WTC11 (cell line): ENCODE data around the gene PPP1R2. TPM values are rescaled to one million over a fixed set of nuclear protein-coding genes. Genes with fewer than 3 reads are reported as not detected.
A peak's percentile ranks its signal among the peaks of the same experiment; 100 is the strongest.

Source experiments
- ATAC-seq: fragments of 200-7000 bp; cut with Tn5 transposase; 2 replicates; pipeline ENCODE4 v1.10.0; 2021; ENCODE audit warnings: mild to moderate bottlenecking, moderate library complexity
- CTCF ChIA-PET: fragments of 300-600 bp; sonication (Branson Sonifier 250); formaldehyde crosslinking; loops from one replicate; lab custom pipeline; 2021; ENCODE audit warnings: antibody characterized with exemption; lab: Charles Lee
- POLR2A ChIA-PET: fragments of 350-600 bp; sonication (Branson Sonifier 250); formaldehyde crosslinking; loops from one replicate; lab custom pipeline; 2021; ENCODE audit warnings: antibody characterized with exemption; lab: Charles Lee
- DNase-seq: peaks from one replicate; pipeline ENCODE4 v3.0.0; 2021; ENCODE audit warnings: low spot score
- H3K27ac Mint-ChIP-seq: 2 replicates; pipeline ENCODE4 v1.8.0; 2021; ENCODE audit warnings: mixed read lengths
- H3K27me3 Mint-ChIP-seq: 2 replicates; pipeline ENCODE4 v1.8.0; 2021; ENCODE audit warnings: low read depth, mild to moderate bottlenecking, moderate library complexity, mixed read lengths
- H3K36me3 Mint-ChIP-seq: 2 replicates; pipeline ENCODE4 v1.8.0; 2021; ENCODE audit warnings: mixed read lengths
- H3K4me1 Mint-ChIP-seq: 2 replicates; pipeline ENCODE4 v1.8.0; 2022; ENCODE audit warnings: mixed read lengths
- H3K4me3 Mint-ChIP-seq: 2 replicates; pipeline ENCODE4 v1.8.0; 2021; ENCODE audit warnings: mild to moderate bottlenecking, moderate library complexity, mixed read lengths
- H3K9me3 Mint-ChIP-seq: 2 replicates; pipeline ENCODE4 v1.8.0; 2021; ENCODE audit warnings: mixed read lengths
- ATF1 ChIP-seq: sonication (generic); formaldehyde crosslinking; IDR thresholded peaks from 2 replicates; pipeline ENCODE4 v1.8.1; 2023; ENCODE audit warnings: mild to moderate bottlenecking, moderate library complexity, missing genetic modification reagents
- CREM ChIP-seq: sonication (generic); formaldehyde crosslinking; IDR thresholded peaks from 2 replicates; pipeline ENCODE4 v1.8.1; 2022; ENCODE audit warnings: mild to moderate bottlenecking, missing genetic modification reagents, moderate library complexity
- FOXP4 ChIP-seq: sonication (generic); formaldehyde crosslinking; IDR thresholded peaks from 2 replicates; pipeline ENCODE4 v1.8.0; 2022; ENCODE audit warnings: mild to moderate bottlenecking, missing genetic modification reagents
- PRDM15 ChIP-seq: sonication (generic); formaldehyde crosslinking; IDR thresholded peaks from 2 replicates; pipeline ENCODE4 v1.8.0; 2022; ENCODE audit warnings: missing genetic modification reagents
- RELA ChIP-seq: sonication (generic); formaldehyde crosslinking; IDR thresholded peaks from 2 replicates; pipeline ENCODE4 v1.8.1; 2022; ENCODE audit warnings: missing genetic modification reagents, mild to moderate bottlenecking, borderline replicate concordance
- TCF7 ChIP-seq: sonication (generic); formaldehyde crosslinking; IDR thresholded peaks from 2 replicates; pipeline ENCODE4 v1.8.0; 2022; ENCODE audit warnings: mild to moderate bottlenecking, low read depth, missing genetic modification reagents, moderate library complexity
- TEAD1 ChIP-seq: sonication (generic); formaldehyde crosslinking; IDR thresholded peaks from 2 replicates; pipeline ENCODE4 v1.8.0; 2022; ENCODE audit warnings: mild to moderate bottlenecking, missing genetic modification reagents
- USF1 ChIP-seq: sonication (generic); formaldehyde crosslinking; IDR thresholded peaks from 2 replicates; pipeline ENCODE4 v1.8.0; 2022; ENCODE audit warnings: mild to moderate bottlenecking, missing genetic modification reagents
- ZBTB43 ChIP-seq: sonication (generic); formaldehyde crosslinking; IDR thresholded peaks from 2 replicates; pipeline ENCODE4 v1.8.1; 2023; ENCODE audit warnings: mild to moderate bottlenecking, missing genetic modification reagents
- ZNF263 ChIP-seq: sonication (generic); formaldehyde crosslinking; IDR thresholded peaks from 2 replicates; pipeline ENCODE4 v1.8.1; 2022; ENCODE audit warnings: low read depth, mild to moderate bottlenecking, moderate library complexity, missing genetic modification reagents
- ZNF396 ChIP-seq: fragments of 250-450 bp; sonication (Bioruptor Pico); IDR thresholded peaks from 2 replicates; pipeline ENCODE4 v1.8.0; 2021; ENCODE audit warnings: mild to moderate bottlenecking, moderate library complexity, borderline replicate concordance
- ZNF532 ChIP-seq: fragments of 250-450 bp; sonication (Bioruptor Pico); IDR thresholded peaks from 2 replicates; pipeline ENCODE4 v1.9.0; 2021; ENCODE audit warnings: mild to moderate bottlenecking, borderline replicate concordance
- total RNA-seq: library from RNA; stranded (reverse); gene quantifications from 3 replicates; pipeline ENCODE4 v1.2.3, GENCODE V29; 2021
- TF ChIP-seq, protein P1 (sequence below): sonication (generic); formaldehyde crosslinking; IDR thresholded peaks from 2 replicates; pipeline ENCODE4 v1.8.1; 2022; ENCODE audit warnings: low read depth, mild to moderate bottlenecking, moderate library complexity, missing genetic modification reagents, borderline replicate concordance
- TF ChIP-seq, protein P2 (sequence below): sonication (generic); formaldehyde crosslinking; IDR thresholded peaks from 2 replicates; pipeline ENCODE4 v1.8.1; 2023; ENCODE audit warnings: mild to moderate bottlenecking, missing genetic modification reagents
- TF ChIP-seq, protein P3 (sequence below): sonication (generic); formaldehyde crosslinking; IDR thresholded peaks from 2 replicates; pipeline ENCODE4 v1.8.0; 2023; ENCODE audit warnings: mild to moderate bottlenecking, missing genetic modification reagents

Gene PPP1R2
- total RNA-seq, 1 experiment from 2014 or later, result 28.1 TPM

GRCh38 chr3:195544634-195545033 is 1.5 kb upstream of the PPP1R2 start (continued):
- TF ChIP-seq, protein P1, sequence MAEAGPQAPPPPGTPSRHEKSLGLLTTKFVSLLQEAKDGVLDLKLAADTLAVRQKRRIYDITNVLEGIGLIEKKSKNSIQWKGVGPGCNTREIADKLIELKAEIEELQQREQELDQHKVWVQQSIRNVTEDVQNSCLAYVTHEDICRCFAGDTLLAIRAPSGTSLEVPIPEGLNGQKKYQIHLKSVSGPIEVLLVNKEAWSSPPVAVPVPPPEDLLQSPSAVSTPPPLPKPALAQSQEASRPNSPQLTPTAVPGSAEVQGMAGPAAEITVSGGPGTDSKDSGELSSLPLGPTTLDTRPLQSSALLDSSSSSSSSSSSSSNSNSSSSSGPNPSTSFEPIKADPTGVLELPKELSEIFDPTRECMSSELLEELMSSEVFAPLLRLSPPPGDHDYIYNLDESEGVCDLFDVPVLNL (CRISPR knock-in tag), result no peak
- TF ChIP-seq ZNF396, result no peak
- TF ChIP-seq, protein P2, sequence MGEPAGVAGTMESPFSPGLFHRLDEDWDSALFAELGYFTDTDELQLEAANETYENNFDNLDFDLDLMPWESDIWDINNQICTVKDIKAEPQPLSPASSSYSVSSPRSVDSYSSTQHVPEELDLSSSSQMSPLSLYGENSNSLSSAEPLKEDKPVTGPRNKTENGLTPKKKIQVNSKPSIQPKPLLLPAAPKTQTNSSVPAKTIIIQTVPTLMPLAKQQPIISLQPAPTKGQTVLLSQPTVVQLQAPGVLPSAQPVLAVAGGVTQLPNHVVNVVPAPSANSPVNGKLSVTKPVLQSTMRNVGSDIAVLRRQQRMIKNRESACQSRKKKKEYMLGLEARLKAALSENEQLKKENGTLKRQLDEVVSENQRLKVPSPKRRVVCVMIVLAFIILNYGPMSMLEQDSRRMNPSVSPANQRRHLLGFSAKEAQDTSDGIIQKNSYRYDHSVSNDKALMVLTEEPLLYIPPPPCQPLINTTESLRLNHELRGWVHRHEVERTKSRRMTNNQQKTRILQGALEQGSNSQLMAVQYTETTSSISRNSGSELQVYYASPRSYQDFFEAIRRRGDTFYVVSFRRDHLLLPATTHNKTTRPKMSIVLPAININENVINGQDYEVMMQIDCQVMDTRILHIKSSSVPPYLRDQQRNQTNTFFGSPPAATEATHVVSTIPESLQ, result no peak
- TF ChIP-seq, protein P3, sequence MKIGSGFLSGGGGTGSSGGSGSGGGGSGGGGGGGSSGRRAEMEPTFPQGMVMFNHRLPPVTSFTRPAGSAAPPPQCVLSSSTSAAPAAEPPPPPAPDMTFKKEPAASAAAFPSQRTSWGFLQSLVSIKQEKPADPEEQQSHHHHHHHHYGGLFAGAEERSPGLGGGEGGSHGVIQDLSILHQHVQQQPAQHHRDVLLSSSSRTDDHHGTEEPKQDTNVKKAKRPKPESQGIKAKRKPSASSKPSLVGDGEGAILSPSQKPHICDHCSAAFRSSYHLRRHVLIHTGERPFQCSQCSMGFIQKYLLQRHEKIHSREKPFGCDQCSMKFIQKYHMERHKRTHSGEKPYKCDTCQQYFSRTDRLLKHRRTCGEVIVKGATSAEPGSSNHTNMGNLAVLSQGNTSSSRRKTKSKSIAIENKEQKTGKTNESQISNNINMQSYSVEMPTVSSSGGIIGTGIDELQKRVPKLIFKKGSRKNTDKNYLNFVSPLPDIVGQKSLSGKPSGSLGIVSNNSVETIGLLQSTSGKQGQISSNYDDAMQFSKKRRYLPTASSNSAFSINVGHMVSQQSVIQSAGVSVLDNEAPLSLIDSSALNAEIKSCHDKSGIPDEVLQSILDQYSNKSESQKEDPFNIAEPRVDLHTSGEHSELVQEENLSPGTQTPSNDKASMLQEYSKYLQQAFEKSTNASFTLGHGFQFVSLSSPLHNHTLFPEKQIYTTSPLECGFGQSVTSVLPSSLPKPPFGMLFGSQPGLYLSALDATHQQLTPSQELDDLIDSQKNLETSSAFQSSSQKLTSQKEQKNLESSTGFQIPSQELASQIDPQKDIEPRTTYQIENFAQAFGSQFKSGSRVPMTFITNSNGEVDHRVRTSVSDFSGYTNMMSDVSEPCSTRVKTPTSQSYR (CRISPR knock-in tag), result no peak
- TF ChIP-seq, all 79 proteins: peak for 0

DNA sequence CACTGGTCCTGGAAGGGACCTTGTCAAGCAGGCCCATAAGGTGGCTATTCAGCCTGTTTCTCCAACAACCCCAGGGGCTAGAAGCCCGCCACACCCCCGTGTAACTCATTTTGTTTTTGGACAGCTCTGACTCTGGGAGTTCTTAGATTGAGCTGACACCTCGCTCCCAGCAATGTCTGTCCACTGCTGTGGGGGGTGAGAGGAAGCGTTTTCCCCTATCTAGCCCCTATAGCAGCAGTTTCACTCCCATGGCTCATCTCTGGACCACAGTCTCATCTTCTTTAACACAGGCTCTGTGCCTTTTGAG is 1.1 kb upstream of the PPP1R2 start:
- Mint-ChIP-seq H3K27me3 (peaks cover 61% of the 10 kb centered on the region), H3K27ac (no peak overlapping the region), H3K9me3 (no peaks in the 10 kb centered on the region), H3K36me3 (no peaks in the 10 kb centered on the region), H3K4me3 (peak overlapping the region; percentile 89), H3K4me1 (peaks cover 45% of the 10 kb centered on the region)
- no peak for DNase-seq
- CTCF ChIA-PET, result interaction anchor here (1.1 to 3.5 kb wide), 2 partner anchors 273 to 857 kb away, joined by 3 to 37 read pairs; partner anchors contain the start of gene XXYLT1
- POLR2A ChIA-PET, result no interaction called here
- no peak for ATAC-seq
- TF ChIP-seq RELA (CRISPR knock-in tag) (no peak), TCF7 (CRISPR knock-in tag) (no peak), ATF1 (CRISPR knock-in tag) (no peak), ZBTB43 (CRISPR knock-in tag) (no peak), PRDM15 (no peak), ZNF396 (no peak), ZNF263 (CRISPR knock-in tag) (no peak), TEAD1 (CRISPR knock-in tag) (no peak), USF1 (CRISPR knock-in tag) (no peak), CREM (no peak), FOXP4 (CRISPR knock-in tag) (no peak), ZNF532 (CRISPR knock-in tag) (no peak)
- TF ChIP-seq, protein P1 (CRISPR knock-in tag), result no peak
